Vagina (tissue), 2 donors: ENCODE measurements around the gene ARHGAP40.

ENCODE experiments used
- CTCF ChIP-seq, 3 experiments: fragments of 450-650 bp in 2 of 3; fragments of 200-600 bp in 1 of 3; sonication (generic) in 1 of 3; IDR thresholded peaks; one replicate each; pipeline ENCODE4 v1.5.1; 2017 to 2019; ENCODE audit warnings: antibody characterized with exemption in 3 of 3, mild to moderate bottlenecking in 2 of 3, moderate library complexity in 2 of 3
- POLR2A ChIP-seq, 2 donors: fragments of 450-650 bp; IDR thresholded peaks; one replicate each; pipeline ENCODE4 v1.6.1; 2017; ENCODE audit warnings: antibody characterized with exemption in 2 of 2, mild to moderate bottlenecking in 2 of 2, moderate library complexity in 2 of 2

GRCh38 chr20:38600057-38600456 lies 1.6 kb upstream of the ARHGAP40 start:
- TF ChIP-seq POLR2A (IDR thresholded peaks at IDR 0.05) (no peak), CTCF (IDR thresholded peaks at IDR 0.05) (no peak)
